ENCODE results near the gene SNX9.

The SNX9 gene

DNA sequence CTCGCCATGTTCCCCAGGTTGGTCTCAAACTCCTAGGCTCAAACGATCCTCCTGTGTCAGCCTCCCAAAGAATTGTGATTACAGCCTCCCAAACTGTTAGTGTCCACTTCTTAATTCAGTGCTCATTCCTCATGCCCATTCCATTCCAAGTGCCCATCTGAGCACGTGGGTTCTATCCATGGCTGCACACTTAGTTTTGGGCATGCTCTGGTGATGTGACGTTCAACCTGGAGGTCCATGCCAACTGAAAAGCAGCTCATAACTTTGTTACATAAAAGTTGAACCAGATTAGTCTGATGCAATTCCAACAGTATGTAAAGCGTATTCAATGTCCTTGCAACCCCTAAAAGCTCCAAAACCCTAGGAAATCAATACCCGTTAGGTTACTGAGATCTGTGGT is 11.5 kb downstream of the SNX9 start:
- Histone ChIP-seq H3K36me3 (ENCODE audit: control insufficient read depth, insufficient read depth, low read length) (no peaks in the 10 kb centered on the region), H3K4me2 (ENCODE audit: low read length) (no peak overlapping the region), H3K27ac (no peak overlapping the region), H3K9me3 (ENCODE audit: control insufficient read depth, low read length) (no peaks in the 10 kb centered on the region), H3K9ac (no peak overlapping the region), H3K4me1 (peaks cover 6% of the 10 kb centered on the region), H3K79me2 (peaks cover 57% of the 10 kb centered on the region), H3K27me3 (ENCODE audit: control insufficient read depth, insufficient read depth, low read length) (no peaks in the 10 kb centered on the region), H3K4me3 (ENCODE audit: low read depth, low read length) (no peak overlapping the region), H2AFZ (no peak overlapping the region)
- TF ChIP-seq, protein P1, sequence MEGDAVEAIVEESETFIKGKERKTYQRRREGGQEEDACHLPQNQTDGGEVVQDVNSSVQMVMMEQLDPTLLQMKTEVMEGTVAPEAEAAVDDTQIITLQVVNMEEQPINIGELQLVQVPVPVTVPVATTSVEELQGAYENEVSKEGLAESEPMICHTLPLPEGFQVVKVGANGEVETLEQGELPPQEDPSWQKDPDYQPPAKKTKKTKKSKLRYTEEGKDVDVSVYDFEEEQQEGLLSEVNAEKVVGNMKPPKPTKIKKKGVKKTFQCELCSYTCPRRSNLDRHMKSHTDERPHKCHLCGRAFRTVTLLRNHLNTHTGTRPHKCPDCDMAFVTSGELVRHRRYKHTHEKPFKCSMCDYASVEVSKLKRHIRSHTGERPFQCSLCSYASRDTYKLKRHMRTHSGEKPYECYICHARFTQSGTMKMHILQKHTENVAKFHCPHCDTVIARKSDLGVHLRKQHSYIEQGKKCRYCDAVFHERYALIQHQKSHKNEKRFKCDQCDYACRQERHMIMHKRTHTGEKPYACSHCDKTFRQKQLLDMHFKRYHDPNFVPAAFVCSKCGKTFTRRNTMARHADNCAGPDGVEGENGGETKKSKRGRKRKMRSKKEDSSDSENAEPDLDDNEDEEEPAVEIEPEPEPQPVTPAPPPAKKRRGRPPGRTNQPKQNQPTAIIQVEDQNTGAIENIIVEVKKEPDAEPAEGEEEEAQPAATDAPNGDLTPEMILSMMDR (IDR thresholded peaks at IDR 0.05): no peak

DNA sequence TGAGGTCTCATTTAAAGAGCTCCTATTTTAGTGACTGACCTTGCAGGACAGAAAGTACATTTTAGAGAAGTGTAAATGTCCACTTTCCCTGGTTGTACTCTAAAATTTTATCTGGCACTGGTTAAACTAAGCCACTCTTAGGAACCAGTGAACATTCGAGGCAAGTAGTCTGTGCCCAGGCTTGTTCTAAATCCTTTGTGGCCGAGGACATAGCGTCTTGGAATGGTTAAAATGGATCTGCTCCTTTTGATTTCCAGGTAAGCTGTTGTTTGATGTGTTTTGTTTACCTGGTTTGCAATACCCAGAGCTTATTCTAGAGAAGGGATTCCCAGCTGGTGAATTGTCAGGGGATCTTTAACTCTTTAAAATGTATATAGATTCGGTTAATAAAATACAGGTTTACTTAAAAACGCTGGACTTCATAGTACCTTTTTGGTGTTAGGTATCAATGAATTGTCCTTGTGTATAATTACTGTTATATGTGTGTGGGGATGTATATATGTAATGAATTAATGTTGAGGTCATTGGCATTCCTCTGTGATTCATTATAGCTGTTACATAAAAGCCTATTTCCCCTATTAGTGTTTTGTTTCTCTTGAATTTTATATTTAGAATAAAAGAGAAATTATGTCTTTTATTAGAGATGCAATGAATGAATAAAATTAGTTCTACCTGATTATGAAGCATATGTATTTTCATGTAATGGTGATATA is 15.8 kb downstream of the SNX9 start:
- no peak overlapping the region for H3K4me3 ChIP-seq (ENCODE audit: low read depth, low read length)
- H3K27me3 ChIP-seq (ENCODE audit: control insufficient read depth, insufficient read depth, low read length): no peaks in the 10 kb centered on the region
- H3K9ac ChIP-seq: no peak overlapping the region
- H3K9me3 ChIP-seq (ENCODE audit: control insufficient read depth, low read length): no peaks in the 10 kb centered on the region
- no peaks in the 10 kb centered on the region for H3K36me3 ChIP-seq (ENCODE audit: control insufficient read depth, insufficient read depth, low read length)
- no peak overlapping the region for H3K27ac ChIP-seq
- H3K79me2 ChIP-seq: peaks cover 31% of the 10 kb centered on the region
- no peak overlapping the region for H3K4me2 ChIP-seq (ENCODE audit: low read length)
- H3K4me1 ChIP-seq: peaks cover 8% of the 10 kb centered on the region
- TF ChIP-seq, protein P1 (IDR thresholded peaks at IDR 0.05): no peak
- H2AFZ ChIP-seq: no peak overlapping the region

DNA sequence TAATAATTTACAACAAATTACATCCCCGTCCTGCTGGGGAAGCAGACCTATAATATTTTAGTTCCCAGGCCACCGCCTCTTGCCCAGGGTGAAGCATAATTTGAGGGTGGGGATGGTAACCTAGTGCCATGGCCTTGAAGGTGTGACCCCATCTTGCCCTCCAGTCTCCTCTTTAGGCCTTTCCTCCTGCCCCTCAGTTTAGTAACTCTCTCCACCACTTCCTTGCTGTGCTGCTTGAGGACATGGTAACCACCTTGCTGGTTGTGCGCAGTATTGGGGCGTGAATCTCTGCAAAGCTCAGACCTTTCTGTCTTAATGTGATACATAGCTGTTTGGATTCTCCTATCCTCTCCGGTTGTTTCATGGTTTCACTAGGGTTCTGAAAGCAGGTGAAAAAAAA is 16.6 kb downstream of the SNX9 start:
- H3K4me3 ChIP-seq (ENCODE audit: low read depth, low read length): no peak overlapping the region
- H3K9ac ChIP-seq: no peak overlapping the region
- H3K9me3 ChIP-seq (ENCODE audit: control insufficient read depth, low read length): no peaks in the 10 kb centered on the region
- TF ChIP-seq, protein P1 (IDR thresholded peaks at IDR 0.05): no peak
- no peak overlapping the region for H3K27ac ChIP-seq
- H3K36me3 ChIP-seq (ENCODE audit: control insufficient read depth, insufficient read depth, low read length): no peaks in the 10 kb centered on the region
- H3K79me2 ChIP-seq: peaks cover 32% of the 10 kb centered on the region
- no peaks in the 10 kb centered on the region for H3K27me3 ChIP-seq (ENCODE audit: control insufficient read depth, insufficient read depth, low read length)
- peaks cover 8% of the 10 kb centered on the region for H3K4me1 ChIP-seq
- H2AFZ ChIP-seq: no peak overlapping the region
- no peak overlapping the region for H3K4me2 ChIP-seq (ENCODE audit: low read length)

DNA sequence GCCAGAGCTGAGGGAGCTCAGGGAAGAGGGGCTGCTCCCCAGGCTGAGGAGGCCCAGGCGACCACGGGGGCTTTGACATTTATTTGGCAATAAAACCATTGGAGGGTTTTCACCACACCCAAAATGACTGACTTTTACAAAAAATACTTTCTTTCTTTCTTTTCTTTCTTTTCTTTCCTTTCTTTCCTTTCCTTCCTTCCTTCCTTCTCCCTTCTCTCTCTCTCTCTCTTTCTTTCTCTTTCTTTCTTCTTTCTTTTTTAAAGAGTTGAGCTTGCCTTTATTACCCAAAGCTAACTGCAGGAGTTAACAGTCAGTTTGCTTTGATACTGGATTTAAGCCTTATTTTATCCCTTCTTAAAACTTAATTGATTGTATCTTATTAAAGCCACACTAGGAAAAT is 17.2 kb downstream of the SNX9 start:
- Histone ChIP-seq H3K27me3 (ENCODE audit: control insufficient read depth, insufficient read depth, low read length) (no peaks in the 10 kb centered on the region), H3K79me2 (peaks cover 28% of the 10 kb centered on the region), H3K4me2 (ENCODE audit: low read length) (no peak overlapping the region), H2AFZ (no peak overlapping the region), H3K27ac (no peak overlapping the region), H3K4me1 (peaks cover 8% of the 10 kb centered on the region), H3K4me3 (ENCODE audit: low read depth, low read length) (no peak overlapping the region), H3K9ac (no peak overlapping the region), H3K36me3 (ENCODE audit: control insufficient read depth, insufficient read depth, low read length) (no peaks in the 10 kb centered on the region), H3K9me3 (ENCODE audit: control insufficient read depth, low read length) (no peaks in the 10 kb centered on the region)
- TF ChIP-seq, protein P1 (IDR thresholded peaks at IDR 0.05): no peak

DNA sequence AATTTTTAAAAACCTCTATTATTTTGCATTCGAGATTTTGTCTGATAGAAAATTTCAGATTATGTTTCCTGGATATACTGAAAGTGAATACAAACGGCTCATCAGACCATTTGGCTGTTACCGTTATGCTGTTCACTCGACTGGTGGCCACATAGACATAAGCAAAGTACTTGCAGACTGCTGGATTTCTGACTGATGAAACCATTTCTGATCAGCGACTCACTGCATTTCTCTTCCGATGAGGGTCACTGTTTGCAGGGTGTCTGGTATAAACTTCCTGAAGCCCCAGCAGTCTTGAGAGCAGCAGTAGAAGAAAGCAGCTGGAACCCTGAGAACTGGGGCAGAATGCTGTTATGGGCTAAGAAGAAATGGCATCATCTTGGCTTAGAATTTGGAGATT is 17.7 kb downstream of the SNX9 start:
- Histone ChIP-seq H3K4me2 (ENCODE audit: low read length) (no peak overlapping the region), H3K79me2 (peaks cover 23% of the 10 kb centered on the region), H3K27me3 (ENCODE audit: control insufficient read depth, insufficient read depth, low read length) (no peaks in the 10 kb centered on the region), H3K36me3 (ENCODE audit: control insufficient read depth, insufficient read depth, low read length) (no peaks in the 10 kb centered on the region), H3K9ac (no peak overlapping the region), H3K4me3 (ENCODE audit: low read depth, low read length) (no peak overlapping the region), H3K4me1 (peaks cover 8% of the 10 kb centered on the region), H3K9me3 (ENCODE audit: control insufficient read depth, low read length) (no peaks in the 10 kb centered on the region), H2AFZ (no peak overlapping the region), H3K27ac (no peak overlapping the region)
- TF ChIP-seq, protein P1 (IDR thresholded peaks at IDR 0.05): no peak
